ENCODE measurements around the gene SIT1. TPM values are rescaled to one million over a fixed set of nuclear protein-coding genes. Genes with fewer than 3 reads are reported as not detected.
A peak's percentile ranks its signal among the peaks of the same experiment; 100 is the strongest.

Gene SIT1
- 1 to 10 TPM in 2 of 3 donors, under 1 TPM in 1; 0.58 to 3.3 (median 1.0) TPM for polyA plus RNA-seq

GRCh38 chr9:35650341-35651158, at the start of gene SIT1:
TSS of gene SIT1 (minus strand) at chr9:35650931. CDS start at chr9:35650853, 78 bp downstream.
- WGBS, 3 donors, result 58 to 73% (median 68%) methylated on average over 22 of the region's 22 CpGs
- H3K27ac ChIP-seq (ENCODE audit: low read depth, low read length), result no peak within 1 kb of the TSS

GRCh38 chr9:35700031-35700430, 49.3 kb upstream of the SIT1 start:
- no peak overlapping the region for H3K27ac ChIP-seq (ENCODE audit: low read depth, low read length)
- WGBS, 3 donors, result 63 to 94% (median 90%) methylated on average over 11 of the region's 11 CpGs

- WGBS, 3 donors, result 81 to 94% (median 91%) methylated on average over 5 of the region's 5 CpGs
- H3K27ac ChIP-seq (ENCODE audit: low read depth, low read length), result no peak overlapping the region
Observed at GRCh38 chr9:35698231-35698630, 47.5 kb upstream of the SIT1 start.

- WGBS, 3 donors, result 82 to 89% (median 82%) methylated on average over 14 of the region's 14 CpGs
- H3K27ac ChIP-seq (ENCODE audit: low read depth, low read length), result no peak overlapping the region
Observed at GRCh38 chr9:35697486-35697885, 46.8 kb upstream of the SIT1 start.

- no peak overlapping the region for H3K27ac ChIP-seq (ENCODE audit: low read depth, low read length)
- WGBS, 3 donors, result 32 to 43% (median 40%) methylated on average over 9 of the region's 9 CpGs
Observed at GRCh38 chr9:35696520-35697215, 45.9 kb upstream of the SIT1 start.

- WGBS, 3 donors, result 53 to 95% (median 91%) methylated on average over 3 of the region's 3 CpGs
- H3K27ac ChIP-seq (ENCODE audit: low read depth, low read length), result no peak overlapping the region
Observed at GRCh38 chr9:35695943-35696401, 45.2 kb upstream of the SIT1 start.

GRCh38 chr9:35691757-35692301, 41.1 kb upstream of the SIT1 start:
- WGBS, 3 donors, result 83 to 86% (median 83%) methylated on average over 13 of the region's 13 CpGs
- no peak overlapping the region for H3K27ac ChIP-seq (ENCODE audit: low read depth, low read length)

GRCh38 chr9:35691334-35691650, 40.6 kb upstream of the SIT1 start:
- 13 to 30% (median 19%) methylated on average over 10 of the region's 10 CpGs for WGBS, 3 donors
- H3K27ac ChIP-seq (ENCODE audit: low read depth, low read length), result no peak overlapping the region

- WGBS, 3 donors, result 1% methylated on average over 52 to 61 of the region's 61 CpGs
Observed at GRCh38 chr9:35690614-35691333, 40.0 kb upstream of the SIT1 start.

GRCh38 chr9:35690294-35690613, 39.5 kb upstream of the SIT1 start:
- WGBS, 3 donors, result 0 to 2% (median 0%) methylated on average over 20 to 21 of the region's 21 CpGs
- H3K27ac ChIP-seq (ENCODE audit: low read depth, low read length), result no peak overlapping the region

More at GRCh38 chr9:35690614-35691333, 40.0 kb upstream of the SIT1 start:
- peak overlapping the region; percentile 13 for H3K27ac ChIP-seq (ENCODE audit: low read depth, low read length)

GRCh38 chr9:35689542-35690293, 39.0 kb upstream of the SIT1 start, which contains the start of gene TPM2:
TSS of gene TPM2 (minus strand) at chr9:35689925. CDS start at chr9:35689817, 108 bp downstream.
- 26 to 50% (median 26%) methylated on average over 42 to 61 of the region's 61 CpGs for WGBS, 3 donors
- H3K27ac ChIP-seq (ENCODE audit: low read depth, low read length), result peak within 1 kb of the TSS; percentile 13

GRCh38 chr9:35688558-35689541, 38.1 kb upstream of the SIT1 start:
- no peak overlapping the region for H3K27ac ChIP-seq (ENCODE audit: low read depth, low read length)
- WGBS, 3 donors, result 68 to 80% (median 70%) methylated on average over 12 of the region's 12 CpGs

- H3K27ac ChIP-seq (ENCODE audit: low read depth, low read length), result no peak overlapping the region
- WGBS, 3 donors, result 87 to 95% (median 92%) methylated on average over 2 of the region's 2 CpGs
Observed at GRCh38 chr9:35687972-35688557, 37.3 kb upstream of the SIT1 start.

- H3K27ac ChIP-seq (ENCODE audit: low read depth, low read length), result no peak overlapping the region
- WGBS, 3 donors, result 80 to 85% (median 83%) methylated on average over 2 of the region's 2 CpGs
Observed at GRCh38 chr9:35687306-35687705, 36.6 kb upstream of the SIT1 start.

- WGBS, 3 donors, result 69 to 88% (median 73%) methylated on average over 11 of the region's 11 CpGs
- H3K27ac ChIP-seq (ENCODE audit: low read depth, low read length), result no peak overlapping the region
Observed at GRCh38 chr9:35686222-35687203, 35.8 kb upstream of the SIT1 start.

- no peak overlapping the region for H3K27ac ChIP-seq (ENCODE audit: low read depth, low read length)
- 74 to 89% (median 77%) methylated on average over 12 to 13 of the region's 13 CpGs for WGBS, 3 donors
Observed at GRCh38 chr9:35685506-35685905, 34.8 kb upstream of the SIT1 start.
